ENCODE data around the gene LMTK3.

GRCh38 chr19:48474084-48474592, 37.5 kb downstream of the LMTK3 start:
- TF ChIP-seq CTCF (conservative IDR thresholded peaks at IDR 0.05; ENCODE audit: low read depth, low read length) (no peak), POLR2A (IDR thresholded peaks at IDR 0.05; ENCODE audit: low read depth, low read length) (0 out of 2 replicates have a peak, but pooled peaks have one; percentile 11), RAD21 (IDR thresholded peaks at IDR 0.05; ENCODE audit: low read length) (no peak), CHD1 (IDR thresholded peaks at IDR 0.05; ENCODE audit: low read depth, low read length) (no peak), USF2 (IDR thresholded peaks at IDR 0.05; ENCODE audit: low read depth, low read length) (no peak), FOS (IDR thresholded peaks at IDR 0.05; ENCODE audit: low read depth, low read length) (no peak), CEBPB (IDR thresholded peaks at IDR 0.05; ENCODE audit: low read depth, low read length) (no peak), BHLHE40 (IDR thresholded peaks at IDR 0.05; ENCODE audit: low read depth, low read length) (no peak), NFE2L2 (IDR thresholded peaks at IDR 0.05; ENCODE audit: low read depth, low read length) (no peak), RCOR1 (IDR thresholded peaks at IDR 0.05; ENCODE audit: insufficient replicate concordance, low read length) (no peak)

Data from IMR-90 (cell line).